SW480 (cell line): Measurements from ENCODE around the gene RAD51B.
A peak's percentile ranks its signal among the peaks of the same experiment; 100 is the strongest.
"Not testable (repeated sequence)": the region's sequence is repeated elsewhere in the genome, so short reads cannot be mapped to it uniquely, and the experiment has no call there.

Experiments
- DNase-seq: peaks from one replicate; pipeline ENCODE4 v3.0.0-alpha.2; 2016; ENCODE audit warnings: low spot score

The RAD51B gene

GRCh38 chr14:68274725-68275124, 455.1 kb downstream of the RAD51B start:
- DNase-seq = no peak

DNA sequence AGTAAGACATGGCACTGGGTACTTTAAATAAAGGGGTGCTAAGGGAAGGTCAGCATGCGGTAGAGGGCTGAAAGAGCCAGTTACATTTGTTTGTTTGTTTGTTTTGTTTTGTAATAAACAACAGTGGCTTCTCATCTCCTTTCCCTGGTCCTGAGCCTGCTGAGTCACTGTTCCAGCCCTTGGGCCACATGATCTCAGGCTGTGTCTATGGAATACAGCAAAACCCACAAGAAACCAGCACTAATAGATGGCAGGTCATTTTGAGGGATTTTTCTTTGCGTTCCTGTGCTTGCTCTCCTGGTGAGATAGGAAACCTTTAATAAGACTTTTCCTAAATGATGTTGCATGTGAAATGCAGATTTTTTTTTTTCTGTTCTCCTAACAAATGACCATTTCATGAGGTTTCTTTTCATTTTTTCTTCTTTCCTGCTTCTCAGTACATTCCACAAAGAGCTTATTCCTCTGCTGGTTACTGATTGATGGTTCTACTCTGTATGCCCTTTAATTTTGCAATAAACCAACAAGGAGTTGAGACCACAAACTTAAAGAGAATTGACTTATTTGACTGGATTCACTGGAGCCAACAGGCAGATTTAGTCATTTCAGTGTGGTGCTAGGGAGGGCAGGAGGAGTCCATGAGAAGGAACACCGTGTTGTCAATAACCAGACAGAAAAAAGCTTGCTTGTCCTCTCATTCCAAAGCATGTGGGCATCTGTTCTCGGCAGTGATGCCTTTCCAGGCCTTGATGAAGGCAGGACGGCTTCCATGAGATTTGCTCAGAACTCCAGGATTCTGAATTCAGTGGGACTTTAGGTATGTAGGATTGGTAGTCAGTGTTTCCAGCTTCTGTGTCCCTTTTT, 459.2 kb downstream of the RAD51B start:
- DNase-seq = peak; percentile 14

DNA sequence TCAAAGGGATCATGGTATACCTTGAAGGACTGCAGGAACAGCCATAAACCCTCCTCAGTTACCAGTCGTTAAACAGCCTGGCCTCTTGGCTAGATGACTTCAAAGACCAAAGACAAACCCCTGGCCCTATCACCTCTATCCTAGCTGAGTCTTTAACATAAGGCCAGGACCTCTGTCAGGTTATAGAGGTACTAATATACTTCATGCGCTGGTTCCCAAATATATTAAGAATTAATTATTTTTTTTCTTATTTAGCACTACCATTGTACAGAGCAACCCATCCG, 459.8 kb downstream of the RAD51B start:
- no peak for DNase-seq

DNA sequence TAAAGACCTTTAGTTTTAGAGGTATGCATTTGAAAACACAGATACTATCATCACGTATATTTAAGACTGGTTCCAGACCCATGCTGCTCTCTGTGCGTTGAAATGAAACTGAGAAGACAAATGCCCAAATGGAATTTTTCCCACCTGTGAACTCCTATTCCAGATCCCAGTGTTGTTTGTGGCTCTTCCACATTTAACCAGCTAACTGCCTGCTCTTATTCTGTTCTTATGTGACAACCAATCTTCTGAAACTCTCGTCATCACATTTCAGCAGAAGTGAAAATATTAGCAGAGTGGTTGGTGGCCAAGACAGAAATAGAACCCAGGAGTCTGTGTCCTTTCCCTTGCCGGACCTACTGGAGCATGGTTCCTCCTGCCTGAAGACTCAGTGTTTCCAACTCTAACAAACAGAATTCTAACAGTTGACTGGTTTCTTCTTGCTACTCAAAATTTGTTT, 460.2 kb downstream of the RAD51B start:
- no peak for DNase-seq

GRCh38 chr14:68281497-68281896, 461.9 kb downstream of the RAD51B start:
- DNase-seq = no peak

GRCh38 chr14:68282479-68283377, 463.1 kb downstream of the RAD51B start:
- DNase-seq = no peak

- DNase-seq = no peak
These were observed 464.0 kb downstream of the RAD51B start for GRCh38 chr14:68283378-68284123.

DNA sequence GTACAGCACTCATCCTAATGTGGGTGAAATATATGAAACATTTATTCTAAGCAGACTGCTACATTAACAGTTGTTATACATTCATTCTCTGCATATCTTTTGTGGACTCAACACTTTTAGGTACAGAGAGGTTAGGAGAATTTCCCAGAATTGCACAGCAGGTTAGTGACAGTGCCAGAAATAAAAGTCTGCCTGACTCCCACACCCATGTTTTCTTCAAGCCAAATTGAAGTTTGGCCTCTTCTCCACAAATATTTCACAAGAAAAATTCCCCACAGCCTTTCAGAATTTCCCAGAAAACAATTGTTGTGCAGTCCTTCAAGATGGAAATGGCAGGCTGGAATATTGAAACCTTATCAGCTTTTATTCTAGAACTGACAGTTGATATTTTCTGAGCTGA, 464.8 kb downstream of the RAD51B start:
- DNase-seq = no peak

DNA sequence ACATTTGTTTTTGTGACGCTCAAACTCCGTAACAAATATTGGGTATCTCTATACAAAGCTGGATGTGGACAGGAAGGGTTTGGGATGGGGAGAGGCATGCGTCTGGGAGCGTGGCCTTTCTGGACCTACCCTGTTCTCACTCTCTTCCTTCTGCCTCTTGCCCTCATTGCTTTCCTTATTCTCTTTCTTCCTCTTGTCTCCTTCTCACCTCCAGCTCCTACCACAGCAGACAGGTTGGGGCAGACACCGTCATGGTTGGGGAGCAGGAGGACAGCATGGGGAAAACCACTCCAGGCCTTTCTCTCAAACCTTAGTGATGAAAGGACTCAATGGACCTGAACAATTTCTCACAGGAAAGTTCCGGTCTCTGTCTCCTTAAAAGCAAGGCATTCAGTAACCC, 465.3 kb downstream of the RAD51B start:
- no peak for DNase-seq

DNA sequence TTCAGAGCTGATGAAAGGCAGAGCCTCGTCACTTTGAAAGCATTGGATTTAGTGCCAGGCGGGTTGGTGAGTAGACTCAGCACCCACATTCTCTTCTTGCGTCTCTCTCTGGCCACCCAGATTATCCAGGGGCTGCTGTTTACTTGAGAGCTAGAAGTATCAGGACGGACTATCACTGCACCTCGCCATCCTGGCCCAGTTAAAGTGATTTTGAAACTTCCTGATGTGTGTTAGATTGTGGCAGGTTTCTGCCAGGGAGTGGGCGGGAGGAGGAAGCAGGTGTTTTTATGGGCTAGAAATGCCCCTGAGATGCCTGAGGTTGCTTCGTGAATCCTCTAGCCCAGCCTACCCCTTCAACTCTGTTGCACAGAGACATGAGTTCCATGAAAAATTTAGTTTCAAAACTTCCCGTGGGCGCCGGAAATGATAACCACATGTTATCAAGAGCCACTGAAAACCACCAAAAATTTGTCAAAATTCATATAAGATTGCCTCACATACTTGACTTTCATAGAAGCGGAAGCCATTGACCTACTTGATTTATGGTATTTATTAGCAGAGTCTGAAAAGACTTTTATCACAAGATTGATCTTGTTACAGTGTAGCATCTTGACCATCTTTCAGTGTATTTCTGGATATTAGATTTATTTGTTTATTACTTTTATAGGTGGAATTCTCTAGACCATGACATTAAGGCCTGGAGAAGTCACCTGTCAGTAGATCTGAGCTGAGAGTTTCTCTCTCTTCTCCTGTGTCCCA, 466.0 kb downstream of the RAD51B start:
- no peak for DNase-seq

GRCh38 chr14:68286667-68287066, 467.1 kb downstream of the RAD51B start:
- DNase-seq = no peak

- DNase-seq = not testable (repeated sequence)
These were observed 469.9 kb downstream of the RAD51B start for GRCh38 chr14:68289452-68289851.

GRCh38 chr14:68291820-68292219, 472.2 kb downstream of the RAD51B start:
- DNase-seq = no peak

GRCh38 chr14:68292441-68293215, 473.0 kb downstream of the RAD51B start:
- no peak for DNase-seq

GRCh38 chr14:68293404-68293803, 473.8 kb downstream of the RAD51B start:
- DNase-seq = no peak

- peak; percentile 56 for DNase-seq
These were observed 475.8 kb downstream of the RAD51B start for GRCh38 chr14:68295316-68295816.

- no peak for DNase-seq
These were observed 477.5 kb downstream of the RAD51B start for GRCh38 chr14:68297039-68297438.

DNA sequence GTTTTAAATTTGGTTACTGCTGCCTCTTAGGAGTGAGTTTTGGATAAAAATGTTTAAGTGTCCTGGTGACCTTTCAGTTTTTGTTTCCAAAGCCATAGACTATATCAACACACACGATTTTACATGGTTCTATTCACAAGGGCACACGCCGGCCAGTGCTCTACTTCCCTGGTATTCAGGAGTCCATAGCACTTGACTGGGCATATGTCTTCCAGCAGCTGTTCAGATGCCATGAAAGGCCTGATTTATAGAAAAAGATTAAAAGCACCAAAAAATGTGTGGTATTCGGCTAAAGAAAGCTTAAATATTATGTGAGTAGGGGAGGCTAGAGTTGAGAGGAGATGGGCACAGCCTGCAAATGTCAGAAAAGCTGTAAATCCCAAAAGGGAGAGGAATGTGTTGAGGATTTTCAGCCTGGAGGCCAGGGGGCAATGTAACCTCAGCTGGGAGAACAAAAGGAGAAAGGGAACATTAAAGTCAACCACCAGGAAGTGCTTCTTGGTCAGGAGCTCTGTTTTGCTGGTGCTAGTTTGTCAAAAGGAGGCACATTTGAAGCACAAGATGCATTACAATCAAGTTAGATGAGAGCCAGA, 478.4 kb downstream of the RAD51B start:
- DNase-seq = peak; percentile 19

DNA sequence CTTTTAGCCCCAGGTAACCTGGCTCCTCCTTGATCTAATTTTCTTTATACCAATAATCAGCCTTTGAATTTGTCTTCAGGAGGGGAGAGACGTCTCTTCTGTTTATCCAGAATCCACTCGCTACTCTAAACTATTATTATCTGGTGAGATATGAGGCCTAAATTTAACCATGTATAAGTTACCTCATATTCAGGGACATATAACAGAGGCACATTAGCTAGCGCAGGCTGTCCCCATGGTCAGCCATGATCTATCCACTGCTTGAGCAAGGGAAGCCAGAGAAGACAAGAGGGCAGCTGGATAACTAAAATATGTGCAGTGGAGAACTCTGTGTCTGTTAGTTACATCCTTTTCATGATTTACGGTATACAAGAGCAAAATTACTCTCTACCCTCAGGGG, 481.0 kb downstream of the RAD51B start:
- DNase-seq = no peak

GRCh38 chr14:68301219-68301618, 481.6 kb downstream of the RAD51B start:
- no peak for DNase-seq
